ENCODE measurements around the gene VEGFC.

VEGFC gene

DNA sequence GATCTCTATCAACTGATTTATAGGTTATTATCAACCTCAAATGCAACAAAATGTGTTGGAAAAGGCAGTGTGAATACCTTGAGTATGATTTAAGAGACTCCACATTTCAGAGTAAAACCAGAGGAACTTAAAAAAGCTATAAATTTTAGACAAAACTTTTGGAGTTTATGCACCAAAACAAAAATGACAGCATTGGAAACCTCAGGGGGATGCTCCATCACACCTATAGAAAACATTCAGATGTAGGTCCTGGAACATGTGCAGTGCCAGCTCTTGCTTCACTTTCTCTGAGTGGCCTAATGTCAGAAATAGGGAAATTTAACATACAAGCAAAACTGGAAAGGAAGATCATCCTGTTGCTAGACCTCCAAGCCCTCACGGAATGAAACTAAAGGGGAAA, 5.8 kb upstream of the VEGFC start:
- Histone ChIP-seq H3K27me3 (ENCODE audit: control insufficient read depth in 5 of 5, insufficient read depth in 4 of 5, low read length in 5 of 5) (no peaks in the 10 kb centered on the region), H3K36me3 (ENCODE audit: control insufficient read depth in 5 of 5, insufficient read depth in 5 of 5, low read length in 5 of 5) (no peaks in the 10 kb centered on the region), H3K4me1 (ENCODE audit: control insufficient read depth in 5 of 5, insufficient read depth in 5 of 5, low read length in 5 of 5) (peaks cover 0 to under 1% (median 0%) of the 10 kb centered on the region in 5 donors), H3K4me3 (ENCODE audit: low read depth in 1 of 5, low read length in 5 of 5) (no peak overlapping the region), H3K27ac (ENCODE audit: low read depth, low read length) (no peak overlapping the region), H3K9me3 (ENCODE audit: control insufficient read depth in 5 of 5, low read length in 5 of 5) (no peaks in the 10 kb centered on the region), H3K9ac (ENCODE audit: low read length in 5 of 5) (no peak overlapping the region)

DNA sequence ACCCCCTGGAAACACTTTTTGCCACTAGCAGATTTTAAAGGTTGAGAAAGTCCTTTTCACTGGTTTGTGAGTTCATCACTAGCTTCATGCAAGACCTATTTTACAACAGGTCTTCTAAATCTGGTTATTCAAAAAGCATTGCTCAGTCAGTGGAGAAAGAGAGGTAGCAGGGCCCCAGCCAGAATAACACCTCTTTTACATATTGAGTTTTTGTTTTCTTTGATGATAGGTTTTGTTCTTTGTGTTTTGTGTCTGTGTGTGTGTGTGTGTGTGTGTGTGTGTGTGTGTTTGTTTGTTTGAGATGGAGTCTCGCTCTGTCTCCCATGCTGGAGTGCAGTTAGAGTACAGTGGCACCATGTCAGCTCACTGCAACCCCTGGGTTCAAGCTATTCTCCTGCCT, 2.7 kb upstream of the VEGFC start:
- peaks cover 0 to 17% (median 11%) of the 10 kb centered on the region in 5 donors for H3K4me1 ChIP-seq (ENCODE audit: control insufficient read depth in 5 of 5, insufficient read depth in 5 of 5, low read length in 5 of 5)
- H3K27me3 ChIP-seq (ENCODE audit: control insufficient read depth in 5 of 5, insufficient read depth in 4 of 5, low read length in 5 of 5): no peaks in the 10 kb centered on the region
- H3K9ac ChIP-seq (ENCODE audit: low read length in 5 of 5): no peak overlapping the region
- H3K4me3 ChIP-seq (ENCODE audit: low read depth in 1 of 5, low read length in 5 of 5): no peak overlapping the region
- no peaks in the 10 kb centered on the region for H3K36me3 ChIP-seq (ENCODE audit: control insufficient read depth in 5 of 5, insufficient read depth in 5 of 5, low read length in 5 of 5)
- no peak overlapping the region for H3K27ac ChIP-seq (ENCODE audit: low read depth, low read length)
- no peaks in the 10 kb centered on the region for H3K9me3 ChIP-seq (ENCODE audit: control insufficient read depth in 5 of 5, low read length in 5 of 5)

DNA sequence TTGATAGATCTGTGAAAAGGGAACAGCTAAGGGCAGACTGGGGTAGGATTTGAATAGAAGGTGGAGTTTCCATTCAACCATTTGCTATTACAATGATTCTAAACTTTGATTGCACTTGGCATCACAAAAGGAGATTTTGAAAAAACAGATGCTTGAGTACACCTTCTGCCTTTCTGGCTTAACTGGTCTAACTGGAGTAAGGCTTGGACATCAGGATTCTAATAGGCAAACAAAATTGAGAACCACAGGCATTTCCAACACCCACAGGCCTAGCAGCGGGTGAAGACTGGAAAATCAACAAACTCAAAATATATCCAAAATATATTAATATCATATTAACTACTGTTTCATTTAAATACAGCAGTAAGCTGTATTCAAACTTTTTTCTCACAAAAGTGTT, 1.9 kb upstream of the VEGFC start:
- H3K36me3 ChIP-seq (ENCODE audit: control insufficient read depth in 5 of 5, insufficient read depth in 5 of 5, low read length in 5 of 5): no peaks in the 10 kb centered on the region
- no peaks in the 10 kb centered on the region for H3K9me3 ChIP-seq (ENCODE audit: control insufficient read depth in 5 of 5, low read length in 5 of 5)
- no peak overlapping the region for H3K9ac ChIP-seq (ENCODE audit: low read length in 5 of 5)
- H3K27ac ChIP-seq (ENCODE audit: low read depth, low read length): no peak overlapping the region
- H3K27me3 ChIP-seq (ENCODE audit: control insufficient read depth in 5 of 5, insufficient read depth in 4 of 5, low read length in 5 of 5): no peaks in the 10 kb centered on the region
- no peak overlapping the region for H3K4me3 ChIP-seq (ENCODE audit: low read depth in 1 of 5, low read length in 5 of 5)
- H3K4me1 ChIP-seq (ENCODE audit: control insufficient read depth in 5 of 5, insufficient read depth in 5 of 5, low read length in 5 of 5): peaks cover 0 to 19% (median 11%) of the 10 kb centered on the region in 5 donors

DNA sequence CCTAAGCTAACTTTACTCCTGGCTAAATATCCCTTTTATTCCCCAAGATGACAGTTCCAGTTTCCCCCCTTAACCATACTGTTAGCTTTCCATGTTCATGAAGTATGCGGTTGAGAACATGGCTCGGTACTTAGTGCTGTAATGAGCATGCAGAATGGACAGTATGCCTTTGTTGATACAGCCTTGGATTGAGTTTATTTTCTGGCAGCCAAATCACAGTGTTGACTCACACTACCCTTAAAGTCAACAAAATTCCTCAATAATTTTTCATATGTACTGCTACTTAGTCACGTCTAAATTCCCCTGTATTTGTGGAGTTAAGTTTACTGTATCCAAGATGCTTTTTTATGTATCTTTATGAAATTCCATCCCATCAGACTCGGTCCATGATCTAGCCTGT, 1.4 kb upstream of the VEGFC start:
- Histone ChIP-seq H3K4me1 (ENCODE audit: control insufficient read depth in 5 of 5, insufficient read depth in 5 of 5, low read length in 5 of 5) (peaks cover 0 to 19% (median 11%) of the 10 kb centered on the region in 5 donors), H3K27me3 (ENCODE audit: control insufficient read depth in 5 of 5, insufficient read depth in 4 of 5, low read length in 5 of 5) (no peaks in the 10 kb centered on the region), H3K9ac (ENCODE audit: low read length in 5 of 5) (no peak overlapping the region), H3K27ac (ENCODE audit: low read depth, low read length) (no peak overlapping the region), H3K4me3 (ENCODE audit: low read depth in 1 of 5, low read length in 5 of 5) (no peak overlapping the region), H3K9me3 (ENCODE audit: control insufficient read depth in 5 of 5, low read length in 5 of 5) (no peaks in the 10 kb centered on the region), H3K36me3 (ENCODE audit: control insufficient read depth in 5 of 5, insufficient read depth in 5 of 5, low read length in 5 of 5) (no peaks in the 10 kb centered on the region)

DNA sequence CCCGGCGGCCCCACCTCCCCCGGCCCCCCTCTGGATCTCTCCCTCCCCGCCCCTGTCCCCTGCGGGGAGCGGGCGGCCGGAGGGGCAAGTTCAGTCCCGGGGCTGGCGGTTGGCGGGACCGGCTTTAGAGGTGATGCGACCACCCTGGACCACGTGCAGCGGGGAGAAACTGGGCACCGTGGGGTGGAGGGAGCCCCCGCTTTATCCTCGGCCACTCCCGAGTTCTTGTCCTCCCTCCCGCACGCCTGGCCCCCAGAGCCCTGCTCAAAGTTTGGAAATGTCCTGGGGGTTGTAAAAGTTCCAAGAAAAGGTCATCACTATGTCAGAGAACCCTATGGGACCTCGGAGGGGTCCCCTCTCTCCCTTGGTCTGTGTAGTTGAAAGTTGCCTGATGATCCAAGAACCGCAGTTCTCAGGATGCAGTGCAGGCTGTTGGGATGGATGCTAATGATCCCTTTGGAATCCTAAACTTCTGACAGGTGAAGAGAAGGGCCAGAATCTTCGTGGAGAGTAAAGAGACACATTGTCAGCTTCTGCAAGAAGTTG, 411 bp upstream of the VEGFC start:
- H3K27ac ChIP-seq (ENCODE audit: low read depth, low read length): peak overlapping the region; percentile 31
- no peaks in the 10 kb centered on the region for H3K9me3 ChIP-seq (ENCODE audit: control insufficient read depth in 5 of 5, low read length in 5 of 5)
- no peaks in the 10 kb centered on the region for H3K36me3 ChIP-seq (ENCODE audit: control insufficient read depth in 5 of 5, insufficient read depth in 5 of 5, low read length in 5 of 5)
- peak overlapping the region in 4 of 5 donors; percentile 3 to 46 (median 26) for H3K4me3 ChIP-seq (ENCODE audit: low read depth in 1 of 5, low read length in 5 of 5)
- H3K4me1 ChIP-seq (ENCODE audit: control insufficient read depth in 5 of 5, insufficient read depth in 5 of 5, low read length in 5 of 5): peaks cover 0 to 23% (median 12%) of the 10 kb centered on the region in 5 donors
- H3K9ac ChIP-seq (ENCODE audit: low read length in 5 of 5): peak overlapping the region in 1 of 5 donors; percentile 19
- H3K27me3 ChIP-seq (ENCODE audit: control insufficient read depth in 5 of 5, insufficient read depth in 4 of 5, low read length in 5 of 5): no peaks in the 10 kb centered on the region

DNA sequence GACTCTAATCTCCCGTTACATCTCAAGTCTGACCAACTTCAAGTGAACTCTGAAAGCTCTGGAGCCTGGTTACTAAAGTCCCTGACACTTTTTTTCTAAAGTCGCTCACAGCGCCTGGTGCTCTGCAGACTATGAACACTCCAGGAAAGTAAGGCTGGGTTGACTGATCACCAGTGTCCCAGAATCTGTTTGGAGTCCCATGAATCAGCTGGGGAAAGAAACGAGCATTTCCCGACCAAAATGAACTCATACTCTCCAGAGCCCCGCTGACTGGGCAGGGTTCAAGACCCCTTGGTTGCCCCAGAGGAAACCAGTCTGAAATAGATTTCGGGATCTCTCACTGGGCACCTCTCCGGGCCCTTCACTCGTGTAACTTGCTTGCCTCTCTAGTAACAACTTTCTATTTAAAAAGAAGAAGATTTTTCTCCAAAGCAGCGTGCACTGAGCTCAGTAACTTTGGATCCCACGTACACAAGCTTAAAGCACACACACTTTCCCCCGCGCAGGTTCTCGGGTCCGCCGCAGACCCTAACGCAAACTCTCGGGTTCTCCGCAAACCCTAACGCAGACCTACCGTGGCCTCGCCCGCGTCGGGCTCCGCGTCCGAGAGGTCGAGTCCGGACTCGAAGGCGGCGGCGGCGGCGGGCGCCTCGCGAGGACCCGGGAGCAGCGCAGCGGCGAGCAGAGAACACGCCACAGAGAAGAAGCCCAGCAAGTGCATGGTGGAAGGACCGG, 964 bp downstream of the VEGFC start:
- Histone ChIP-seq H3K27ac (ENCODE audit: low read depth, low read length) (peak overlapping the region; percentile 54), H3K36me3 (ENCODE audit: control insufficient read depth in 5 of 5, insufficient read depth in 5 of 5, low read length in 5 of 5) (no peaks in the 10 kb centered on the region), H3K9me3 (ENCODE audit: control insufficient read depth in 5 of 5, low read length in 5 of 5) (no peaks in the 10 kb centered on the region), H3K4me1 (ENCODE audit: control insufficient read depth in 5 of 5, insufficient read depth in 5 of 5, low read length in 5 of 5) (peaks cover 0 to 26% (median 21%) of the 10 kb centered on the region in 5 donors), H3K27me3 (ENCODE audit: control insufficient read depth in 5 of 5, insufficient read depth in 4 of 5, low read length in 5 of 5) (no peaks in the 10 kb centered on the region), H3K9ac (ENCODE audit: low read length in 5 of 5) (peak overlapping the region in 4 of 5 donors; percentile 29 to 81 (median 74)), H3K4me3 (ENCODE audit: low read depth in 1 of 5, low read length in 5 of 5) (peak overlapping the region; percentile 72 to 85 (median 76))

DNA sequence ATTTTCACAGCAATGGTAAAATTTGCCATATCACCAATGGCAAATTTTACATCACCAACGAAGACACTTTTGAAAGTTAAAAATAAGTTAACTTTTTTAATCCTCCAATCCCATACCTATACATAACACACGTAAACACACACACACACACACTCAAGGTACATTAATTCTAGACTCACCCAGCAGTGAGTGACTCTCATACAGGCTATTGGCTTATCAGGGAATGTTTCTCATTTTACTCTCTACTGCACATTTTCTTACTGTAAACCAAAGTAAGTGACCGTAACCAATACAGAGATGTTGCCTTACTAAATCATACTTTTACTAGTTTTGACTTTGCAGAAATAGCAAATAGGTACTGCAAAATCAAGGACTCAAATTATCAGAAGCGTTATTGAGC, 2.3 kb downstream of the VEGFC start:
- Histone ChIP-seq H3K4me1 (ENCODE audit: control insufficient read depth in 5 of 5, insufficient read depth in 5 of 5, low read length in 5 of 5) (peaks cover 0 to 26% (median 21%) of the 10 kb centered on the region in 5 donors), H3K36me3 (ENCODE audit: control insufficient read depth in 5 of 5, insufficient read depth in 5 of 5, low read length in 5 of 5) (no peaks in the 10 kb centered on the region), H3K9ac (ENCODE audit: low read length in 5 of 5) (no peak overlapping the region), H3K27ac (ENCODE audit: low read depth, low read length) (no peak overlapping the region), H3K4me3 (ENCODE audit: low read depth in 1 of 5, low read length in 5 of 5) (peak overlapping the region in 4 of 5 donors; percentile 35 to 79 (median 38)), H3K9me3 (ENCODE audit: control insufficient read depth in 5 of 5, low read length in 5 of 5) (no peaks in the 10 kb centered on the region), H3K27me3 (ENCODE audit: control insufficient read depth in 5 of 5, insufficient read depth in 4 of 5, low read length in 5 of 5) (no peaks in the 10 kb centered on the region)

DNA sequence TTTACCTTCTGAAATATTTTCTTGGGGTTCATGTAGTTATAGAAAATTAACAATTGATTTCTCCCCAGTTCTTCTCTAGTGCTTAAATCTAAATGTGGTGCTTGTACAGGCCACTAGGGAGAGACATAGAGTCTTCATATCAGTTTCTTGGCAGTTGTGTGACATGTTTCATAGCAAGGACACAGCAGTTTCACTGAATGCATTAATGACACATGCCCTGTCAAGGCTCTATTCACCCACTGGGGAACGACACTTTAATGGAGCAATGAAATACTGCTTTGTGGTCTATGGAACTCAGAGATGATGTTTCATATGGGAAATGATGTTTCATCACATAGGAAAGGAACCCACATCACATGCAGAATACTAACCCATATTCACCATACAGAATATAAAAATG, 2.8 kb downstream of the VEGFC start:
- H3K36me3 ChIP-seq (ENCODE audit: control insufficient read depth in 5 of 5, insufficient read depth in 5 of 5, low read length in 5 of 5): no peaks in the 10 kb centered on the region
- H3K9ac ChIP-seq (ENCODE audit: low read length in 5 of 5): no peak overlapping the region
- no peaks in the 10 kb centered on the region for H3K9me3 ChIP-seq (ENCODE audit: control insufficient read depth in 5 of 5, low read length in 5 of 5)
- peaks cover 0 to 26% (median 21%) of the 10 kb centered on the region in 5 donors for H3K4me1 ChIP-seq (ENCODE audit: control insufficient read depth in 5 of 5, insufficient read depth in 5 of 5, low read length in 5 of 5)
- peak overlapping the region in 4 of 5 donors; percentile 35 to 79 (median 38) for H3K4me3 ChIP-seq (ENCODE audit: low read depth in 1 of 5, low read length in 5 of 5)
- H3K27me3 ChIP-seq (ENCODE audit: control insufficient read depth in 5 of 5, insufficient read depth in 4 of 5, low read length in 5 of 5): no peaks in the 10 kb centered on the region
- no peak overlapping the region for H3K27ac ChIP-seq (ENCODE audit: low read depth, low read length)

DNA sequence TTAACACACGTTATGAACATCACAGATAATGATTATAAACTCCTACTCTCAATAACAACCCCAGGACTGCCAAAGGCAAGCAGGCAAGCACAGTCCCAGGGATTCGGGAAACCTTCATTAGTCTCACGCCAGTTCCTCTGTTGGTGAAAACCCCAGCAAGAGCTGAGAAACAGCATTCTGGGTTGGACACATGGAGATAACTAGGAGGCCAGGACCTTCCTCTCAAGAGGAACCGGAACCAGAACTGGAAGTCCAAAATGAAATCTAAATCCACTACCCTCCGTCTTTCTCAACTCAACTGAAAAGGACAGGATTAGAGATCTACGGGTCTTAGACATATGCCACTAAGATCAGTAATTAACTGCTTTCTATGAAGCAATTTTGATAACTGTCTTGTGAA, 3.8 kb downstream of the VEGFC start:
- Histone ChIP-seq H3K36me3 (ENCODE audit: control insufficient read depth in 5 of 5, insufficient read depth in 5 of 5, low read length in 5 of 5) (no peaks in the 10 kb centered on the region), H3K27me3 (ENCODE audit: control insufficient read depth in 5 of 5, insufficient read depth in 4 of 5, low read length in 5 of 5) (no peaks in the 10 kb centered on the region), H3K4me3 (ENCODE audit: low read depth in 1 of 5, low read length in 5 of 5) (no peak overlapping the region), H3K27ac (ENCODE audit: low read depth, low read length) (no peak overlapping the region), H3K9ac (ENCODE audit: low read length in 5 of 5) (no peak overlapping the region), H3K4me1 (ENCODE audit: control insufficient read depth in 5 of 5, insufficient read depth in 5 of 5, low read length in 5 of 5) (peaks cover 0 to 26% (median 21%) of the 10 kb centered on the region in 5 donors), H3K9me3 (ENCODE audit: control insufficient read depth in 5 of 5, low read length in 5 of 5) (no peaks in the 10 kb centered on the region)

DNA sequence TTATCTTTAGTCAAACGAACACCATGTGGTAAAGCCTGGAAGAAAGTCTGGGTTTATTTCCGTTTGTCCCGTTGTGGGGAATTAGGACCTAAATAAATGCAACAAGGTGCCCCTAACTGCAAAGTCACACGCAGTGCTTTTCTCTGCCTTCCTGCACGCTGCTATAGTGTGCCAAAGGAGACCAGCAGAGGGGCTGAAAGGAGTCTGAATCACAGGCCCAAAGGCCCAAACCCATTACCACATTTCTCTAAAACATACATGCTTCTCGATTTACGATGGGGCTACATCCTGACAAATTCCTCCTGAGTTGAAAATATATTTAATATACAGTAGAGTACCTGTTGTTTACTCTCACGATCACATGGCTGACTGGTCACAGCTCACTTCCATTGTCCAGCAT, 4.5 kb downstream of the VEGFC start:
- H3K27ac ChIP-seq (ENCODE audit: low read depth, low read length): no peak overlapping the region
- H3K4me1 ChIP-seq (ENCODE audit: control insufficient read depth in 5 of 5, insufficient read depth in 5 of 5, low read length in 5 of 5): peaks cover 0 to 23% (median 21%) of the 10 kb centered on the region in 5 donors
- H3K9ac ChIP-seq (ENCODE audit: low read length in 5 of 5): peak overlapping the region in 1 of 5 donors; percentile 41
- H3K27me3 ChIP-seq (ENCODE audit: control insufficient read depth in 5 of 5, insufficient read depth in 4 of 5, low read length in 5 of 5): no peaks in the 10 kb centered on the region
- H3K9me3 ChIP-seq (ENCODE audit: control insufficient read depth in 5 of 5, low read length in 5 of 5): no peaks in the 10 kb centered on the region
- peak overlapping the region in 1 of 5 donors; percentile 12 for H3K4me3 ChIP-seq (ENCODE audit: low read depth in 1 of 5, low read length in 5 of 5)
- no peaks in the 10 kb centered on the region for H3K36me3 ChIP-seq (ENCODE audit: control insufficient read depth in 5 of 5, insufficient read depth in 5 of 5, low read length in 5 of 5)
